K562 (cell line): ENCODE measurements around the gene YWHAB. TPM values are rescaled to one million over a fixed set of nuclear protein-coding genes. Genes with fewer than 3 reads are reported as not detected.
A peak's percentile ranks its signal among the peaks of the same experiment; 100 is the strongest.

Experiments used
- CBFA2T3 ChIP-seq: fragments of 450-650 bp; IDR thresholded peaks from 2 replicates; pipeline ENCODE4 v1.6.1; 2017
- CXXC5 ChIP-seq: fragments of 250-450 bp; sonication (Bioruptor Pico); IDR thresholded peaks from 2 replicates; pipeline ENCODE4 v1.8.0; 2022; ENCODE audit warnings: inconsistent platforms, mild to moderate bottlenecking, moderate library complexity
- EGR1 ChIP-seq: fragments of 450-650 bp; conservative IDR thresholded peaks from 2 replicates; pipeline ENCODE4 v1.6.1; 2017; ENCODE audit warnings: mild to moderate bottlenecking
- ELF2 ChIP-seq: fragments of 250-450 bp; sonication (Bioruptor Pico); IDR thresholded peaks from 2 replicates; pipeline ENCODE4 v1.5.0; 2021; ENCODE audit warnings: mild to moderate bottlenecking
- HNRNPLL ChIP-seq: fragments of 200-400 bp; formaldehyde crosslinking; IDR thresholded peaks from 2 replicates; pipeline ENCODE4 v1.6.1; 2017; ENCODE audit warnings: low read length, low read depth, mild to moderate bottlenecking; ENCODE audit not compliant: poor library complexity, severe bottlenecking
- KDM1A ChIP-seq, 2 experiments: fragments of 450-650 bp; IDR thresholded peaks; 2 replicates each; pipeline ENCODE4 v1.6.1; 2016; ENCODE audit warnings: mild to moderate bottlenecking in 2 of 2
- MBD2 ChIP-seq: sonication (generic); IDR thresholded peaks from 2 replicates; pipeline ENCODE4 v1.6.1; 2016; ENCODE audit warnings: low read depth, borderline replicate concordance
- MECOM ChIP-seq: fragments of 250-450 bp; sonication (Bioruptor Pico); IDR thresholded peaks from 2 replicates; pipeline ENCODE4 v1.8.0; 2022; ENCODE audit warnings: inconsistent platforms
- RBM25 ChIP-seq: fragments of 200-400 bp; formaldehyde crosslinking; IDR thresholded peaks from 2 replicates; pipeline ENCODE4 v1.6.1; 2018; ENCODE audit warnings: low read length, low read depth, moderate library complexity; ENCODE audit not compliant: severe bottlenecking
- SETDB1 ChIP-seq: IDR thresholded peaks from one replicate; pipeline ENCODE4 v1.6.1; 2012; ENCODE audit warnings: low read length, control low read depth, inconsistent platforms
- STAT5A ChIP-seq: IDR thresholded peaks from 2 replicates; pipeline ENCODE4 v1.6.1; 2012; ENCODE audit warnings: low read length, inconsistent platforms, borderline replicate concordance
- ZEB2 ChIP-seq: fragments of 450-650 bp; IDR thresholded peaks from 2 replicates; pipeline ENCODE4 v1.6.1; 2016
- polyA plus RNA-seq, 8 experiments: library from polyadenylated mRNA; depleted of rRNA in 4 of 8; stranded (reverse) in 5 of 8; unstranded in 3 of 8; fragments of >200 nt; fragmentation: Nextera tagmentation in 2 of 8; fragmentation: Illumina TruSeq in 1 of 8; extraction: Ambion mirVana in 2 of 8; extraction: Trizol in 1 of 8; gene quantifications; 2 replicates each; pipeline versions ENCODE4 v1.2.1 to v1.2.3, GENCODE V29; 2011 to 2014; ENCODE audit warnings: inconsistent platforms in 1 of 8, missing spikeins in 1 of 8
- total RNA-seq, 7 experiments: library from RNA; depleted of rRNA in 6 of 7; stranded (reverse); fragments of >200 nt in 6 of 7; fragmentation: Illumina TruSeq in 2 of 7; extraction: Trizol in 2 of 7; gene quantifications; 2 replicates each; pipeline versions ENCODE4 v1.2.1 to v1.2.3, GENCODE V29; 2011 to 2021; ENCODE audit warnings: low replicate concordance in 1 of 7
- TF ChIP-seq, protein P1 (sequence below): fragments of 450-650 bp; IDR thresholded peaks from 2 replicates; pipeline ENCODE4 v1.6.1; 2016; ENCODE audit warnings: mild to moderate bottlenecking, moderate library complexity
- TF ChIP-seq, protein P2 (sequence below), 2 experiments: fragments of 200-800 bp in 1 of 2; sonication (Bioruptor generic) in 1 of 2; sonication (generic) in 1 of 2; formaldehyde crosslinking in 1 of 2; IDR thresholded peaks in 1 of 2; conservative IDR thresholded peaks in 1 of 2; 2 replicates each; pipeline versions ENCODE4 v1.5.0 to v1.6.1; 2016 to 2020; ENCODE audit warnings: missing compliant biosample characterization in 1 of 2, missing genetic modification characterization in 1 of 2, missing genetic modification reagents in 1 of 2
- TF ChIP-seq, protein P3 (sequence below): fragments of 250-450 bp; sonication (Bioruptor Pico); IDR thresholded peaks from 2 replicates; pipeline ENCODE4 v1.4.0; 2020; ENCODE audit warnings: borderline replicate concordance

The YWHAB gene
- total and polyA plus RNA-seq, 9 of the 15 experiments (the other 6 are each of a cell fraction or from before 2014, with no cell fraction given): 60.6 to 185 (median 96.1) TPM

DNA sequence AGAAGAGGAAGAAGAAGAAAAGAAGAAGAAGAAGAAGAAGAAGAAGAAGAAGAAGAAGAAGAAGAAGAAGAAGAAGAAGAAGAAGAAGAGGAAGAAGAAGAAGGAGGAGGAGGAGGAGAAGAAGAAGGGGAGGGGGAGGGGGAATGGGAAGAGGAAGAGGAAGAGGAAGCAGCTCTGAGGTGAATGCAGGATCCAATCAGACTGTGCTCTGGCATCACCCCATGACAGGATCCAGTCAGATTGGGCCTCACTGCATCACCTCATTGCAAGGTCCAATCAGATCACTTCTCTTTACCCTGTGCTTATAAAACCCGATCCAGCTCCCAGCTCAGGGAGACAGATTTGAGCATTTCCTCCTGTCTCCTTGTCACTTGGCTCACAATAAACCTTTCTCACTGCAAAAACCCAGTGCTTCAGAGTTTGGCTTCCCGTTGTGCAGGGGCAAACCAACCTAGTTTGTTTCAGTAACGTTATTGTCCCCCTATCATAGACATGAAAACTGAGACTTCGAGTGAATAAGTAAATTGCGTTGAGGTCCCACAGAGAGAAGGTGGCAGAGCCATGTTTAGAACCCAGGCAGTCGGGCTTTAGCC is 28.6 kb upstream of the YWHAB start (continued):
- TF ChIP-seq, protein P1, sequence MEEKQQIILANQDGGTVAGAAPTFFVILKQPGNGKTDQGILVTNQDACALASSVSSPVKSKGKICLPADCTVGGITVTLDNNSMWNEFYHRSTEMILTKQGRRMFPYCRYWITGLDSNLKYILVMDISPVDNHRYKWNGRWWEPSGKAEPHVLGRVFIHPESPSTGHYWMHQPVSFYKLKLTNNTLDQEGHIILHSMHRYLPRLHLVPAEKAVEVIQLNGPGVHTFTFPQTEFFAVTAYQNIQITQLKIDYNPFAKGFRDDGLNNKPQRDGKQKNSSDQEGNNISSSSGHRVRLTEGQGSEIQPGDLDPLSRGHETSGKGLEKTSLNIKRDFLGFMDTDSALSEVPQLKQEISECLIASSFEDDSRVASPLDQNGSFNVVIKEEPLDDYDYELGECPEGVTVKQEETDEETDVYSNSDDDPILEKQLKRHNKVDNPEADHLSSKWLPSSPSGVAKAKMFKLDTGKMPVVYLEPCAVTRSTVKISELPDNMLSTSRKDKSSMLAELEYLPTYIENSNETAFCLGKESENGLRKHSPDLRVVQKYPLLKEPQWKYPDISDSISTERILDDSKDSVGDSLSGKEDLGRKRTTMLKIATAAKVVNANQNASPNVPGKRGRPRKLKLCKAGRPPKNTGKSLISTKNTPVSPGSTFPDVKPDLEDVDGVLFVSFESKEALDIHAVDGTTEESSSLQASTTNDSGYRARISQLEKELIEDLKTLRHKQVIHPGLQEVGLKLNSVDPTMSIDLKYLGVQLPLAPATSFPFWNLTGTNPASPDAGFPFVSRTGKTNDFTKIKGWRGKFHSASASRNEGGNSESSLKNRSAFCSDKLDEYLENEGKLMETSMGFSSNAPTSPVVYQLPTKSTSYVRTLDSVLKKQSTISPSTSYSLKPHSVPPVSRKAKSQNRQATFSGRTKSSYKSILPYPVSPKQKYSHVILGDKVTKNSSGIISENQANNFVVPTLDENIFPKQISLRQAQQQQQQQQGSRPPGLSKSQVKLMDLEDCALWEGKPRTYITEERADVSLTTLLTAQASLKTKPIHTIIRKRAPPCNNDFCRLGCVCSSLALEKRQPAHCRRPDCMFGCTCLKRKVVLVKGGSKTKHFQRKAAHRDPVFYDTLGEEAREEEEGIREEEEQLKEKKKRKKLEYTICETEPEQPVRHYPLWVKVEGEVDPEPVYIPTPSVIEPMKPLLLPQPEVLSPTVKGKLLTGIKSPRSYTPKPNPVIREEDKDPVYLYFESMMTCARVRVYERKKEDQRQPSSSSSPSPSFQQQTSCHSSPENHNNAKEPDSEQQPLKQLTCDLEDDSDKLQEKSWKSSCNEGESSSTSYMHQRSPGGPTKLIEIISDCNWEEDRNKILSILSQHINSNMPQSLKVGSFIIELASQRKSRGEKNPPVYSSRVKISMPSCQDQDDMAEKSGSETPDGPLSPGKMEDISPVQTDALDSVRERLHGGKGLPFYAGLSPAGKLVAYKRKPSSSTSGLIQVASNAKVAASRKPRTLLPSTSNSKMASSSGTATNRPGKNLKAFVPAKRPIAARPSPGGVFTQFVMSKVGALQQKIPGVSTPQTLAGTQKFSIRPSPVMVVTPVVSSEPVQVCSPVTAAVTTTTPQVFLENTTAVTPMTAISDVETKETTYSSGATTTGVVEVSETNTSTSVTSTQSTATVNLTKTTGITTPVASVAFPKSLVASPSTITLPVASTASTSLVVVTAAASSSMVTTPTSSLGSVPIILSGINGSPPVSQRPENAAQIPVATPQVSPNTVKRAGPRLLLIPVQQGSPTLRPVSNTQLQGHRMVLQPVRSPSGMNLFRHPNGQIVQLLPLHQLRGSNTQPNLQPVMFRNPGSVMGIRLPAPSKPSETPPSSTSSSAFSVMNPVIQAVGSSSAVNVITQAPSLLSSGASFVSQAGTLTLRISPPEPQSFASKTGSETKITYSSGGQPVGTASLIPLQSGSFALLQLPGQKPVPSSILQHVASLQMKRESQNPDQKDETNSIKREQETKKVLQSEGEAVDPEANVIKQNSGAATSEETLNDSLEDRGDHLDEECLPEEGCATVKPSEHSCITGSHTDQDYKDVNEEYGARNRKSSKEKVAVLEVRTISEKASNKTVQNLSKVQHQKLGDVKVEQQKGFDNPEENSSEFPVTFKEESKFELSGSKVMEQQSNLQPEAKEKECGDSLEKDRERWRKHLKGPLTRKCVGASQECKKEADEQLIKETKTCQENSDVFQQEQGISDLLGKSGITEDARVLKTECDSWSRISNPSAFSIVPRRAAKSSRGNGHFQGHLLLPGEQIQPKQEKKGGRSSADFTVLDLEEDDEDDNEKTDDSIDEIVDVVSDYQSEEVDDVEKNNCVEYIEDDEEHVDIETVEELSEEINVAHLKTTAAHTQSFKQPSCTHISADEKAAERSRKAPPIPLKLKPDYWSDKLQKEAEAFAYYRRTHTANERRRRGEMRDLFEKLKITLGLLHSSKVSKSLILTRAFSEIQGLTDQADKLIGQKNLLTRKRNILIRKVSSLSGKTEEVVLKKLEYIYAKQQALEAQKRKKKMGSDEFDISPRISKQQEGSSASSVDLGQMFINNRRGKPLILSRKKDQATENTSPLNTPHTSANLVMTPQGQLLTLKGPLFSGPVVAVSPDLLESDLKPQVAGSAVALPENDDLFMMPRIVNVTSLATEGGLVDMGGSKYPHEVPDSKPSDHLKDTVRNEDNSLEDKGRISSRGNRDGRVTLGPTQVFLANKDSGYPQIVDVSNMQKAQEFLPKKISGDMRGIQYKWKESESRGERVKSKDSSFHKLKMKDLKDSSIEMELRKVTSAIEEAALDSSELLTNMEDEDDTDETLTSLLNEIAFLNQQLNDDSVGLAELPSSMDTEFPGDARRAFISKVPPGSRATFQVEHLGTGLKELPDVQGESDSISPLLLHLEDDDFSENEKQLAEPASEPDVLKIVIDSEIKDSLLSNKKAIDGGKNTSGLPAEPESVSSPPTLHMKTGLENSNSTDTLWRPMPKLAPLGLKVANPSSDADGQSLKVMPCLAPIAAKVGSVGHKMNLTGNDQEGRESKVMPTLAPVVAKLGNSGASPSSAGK: no peak
- no peak for TF ChIP-seq CXXC5 (CRISPR knock-in tag)
- no peak for TF ChIP-seq SETDB1
- no peak for TF ChIP-seq EGR1
- TF ChIP-seq ELF2 (CRISPR knock-in tag): no peak
- TF ChIP-seq ZEB2: no peak
- peak; percentile 59; the same call in 1 of the 2 replicates for TF ChIP-seq MBD2
- peak; percentile 54 for TF ChIP-seq RBM25
- TF ChIP-seq, protein P2, sequence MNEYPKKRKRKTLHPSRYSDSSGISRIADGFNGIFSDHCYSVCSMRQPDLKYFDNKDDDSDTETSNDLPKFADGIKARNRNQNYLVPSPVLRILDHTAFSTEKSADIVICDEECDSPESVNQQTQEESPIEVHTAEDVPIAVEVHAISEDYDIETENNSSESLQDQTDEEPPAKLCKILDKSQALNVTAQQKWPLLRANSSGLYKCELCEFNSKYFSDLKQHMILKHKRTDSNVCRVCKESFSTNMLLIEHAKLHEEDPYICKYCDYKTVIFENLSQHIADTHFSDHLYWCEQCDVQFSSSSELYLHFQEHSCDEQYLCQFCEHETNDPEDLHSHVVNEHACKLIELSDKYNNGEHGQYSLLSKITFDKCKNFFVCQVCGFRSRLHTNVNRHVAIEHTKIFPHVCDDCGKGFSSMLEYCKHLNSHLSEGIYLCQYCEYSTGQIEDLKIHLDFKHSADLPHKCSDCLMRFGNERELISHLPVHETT (CRISPR knock-in tag; conservative IDR thresholded peaks at IDR 0.05 in 1 of 2, IDR thresholded peaks at IDR 0.05 in 1 of 2): no peak
- TF ChIP-seq HNRNPLL: no peak
- TF ChIP-seq, protein P3, sequence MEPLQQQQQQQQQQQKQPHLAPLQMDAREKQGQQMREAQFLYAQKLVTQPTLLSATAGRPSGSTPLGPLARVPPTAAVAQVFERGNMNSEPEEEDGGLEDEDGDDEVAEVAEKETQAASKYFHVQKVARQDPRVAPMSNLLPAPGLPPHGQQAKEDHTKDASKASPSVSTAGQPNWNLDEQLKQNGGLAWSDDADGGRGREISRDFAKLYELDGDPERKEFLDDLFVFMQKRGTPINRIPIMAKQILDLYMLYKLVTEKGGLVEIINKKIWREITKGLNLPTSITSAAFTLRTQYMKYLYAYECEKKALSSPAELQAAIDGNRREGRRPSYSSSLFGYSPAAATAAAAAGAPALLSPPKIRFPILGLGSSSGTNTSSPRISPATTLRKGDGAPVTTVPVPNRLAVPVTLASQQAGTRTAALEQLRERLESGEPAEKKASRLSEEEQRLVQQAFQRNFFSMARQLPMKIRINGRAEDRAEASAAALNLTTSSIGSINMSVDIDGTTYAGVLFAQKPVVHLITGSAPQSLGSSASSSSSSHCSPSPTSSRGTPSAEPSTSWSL (CRISPR knock-in tag): no peak
- TF ChIP-seq STAT5A: no peak
- TF ChIP-seq CBFA2T3: no peak
- TF ChIP-seq MECOM: no peak
- peak in 1 of 2 experiments; percentile 11; a peak in 1 of 4 replicates for TF ChIP-seq KDM1A (IDR thresholded peaks at IDR 0.05)
